Gastroesophageal sphincter (tissue), 3 donors: ENCODE results near the gene PEPD.

Source experiments
- CTCF ChIP-seq, 4 experiments: fragments of 200-600 bp in 2 of 4; fragments of 450-650 bp in 2 of 4; sonication (generic) in 1 of 4; IDR thresholded peaks; one replicate each; pipeline ENCODE4 v1.5.1; 2017 to 2019; ENCODE audit warnings: antibody characterized with exemption in 4 of 4, mild to moderate bottlenecking in 2 of 4, moderate library complexity in 2 of 4
- EP300 ChIP-seq: sonication (generic); formaldehyde crosslinking; IDR thresholded peaks from one replicate; pipeline ENCODE4 v1.6.1; 2017; ENCODE audit warnings: antibody characterized with exemption, mild to moderate bottlenecking
- POLR2A ChIP-seq, 2 donors: fragments of 450-650 bp; IDR thresholded peaks; one replicate each; pipeline ENCODE4 v1.6.1; 2017; ENCODE audit warnings: antibody characterized with exemption in 2 of 2, mild to moderate bottlenecking in 2 of 2, moderate library complexity in 1 of 2
- POLR2AphosphoS5 ChIP-seq: sonication (generic); formaldehyde crosslinking; IDR thresholded peaks from one replicate; pipeline ENCODE4 v1.6.1; 2017; ENCODE audit warnings: antibody characterized with exemption

DNA sequence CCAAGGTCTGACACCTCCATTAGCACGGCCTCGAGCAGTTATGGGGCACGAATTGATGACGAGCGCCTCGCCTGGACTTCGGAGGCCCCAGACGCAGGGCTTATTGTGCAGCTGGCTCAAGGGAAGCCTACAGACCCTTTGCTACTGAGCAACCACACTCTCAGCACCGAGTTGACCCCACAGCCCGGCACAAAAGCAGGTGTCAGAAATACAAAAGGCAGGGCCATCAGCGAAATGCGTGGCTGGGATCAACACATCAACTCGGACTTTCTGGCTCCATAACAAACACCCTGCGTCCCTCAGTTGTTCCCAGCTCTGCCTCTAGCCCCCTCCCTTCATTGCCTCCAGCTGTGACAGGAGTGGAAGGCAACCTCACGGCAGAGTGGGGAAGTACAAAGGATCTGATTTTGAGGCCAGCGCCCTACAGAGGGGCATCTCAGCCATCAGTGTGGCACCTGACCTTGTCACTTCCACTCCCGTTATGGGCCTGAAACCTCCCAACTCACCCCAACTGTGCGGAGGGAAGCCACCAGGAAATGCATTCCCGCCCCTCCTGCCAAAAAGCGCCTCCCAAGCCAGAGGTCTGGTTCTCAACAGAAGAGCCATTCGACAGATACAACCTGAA lies 18.0 kb downstream of the PEPD start:
- no peak for TF ChIP-seq POLR2A (IDR thresholded peaks at IDR 0.05)
- no peak for TF ChIP-seq CTCF (IDR thresholded peaks at IDR 0.05)
- TF ChIP-seq POLR2AphosphoS5: no peak
- no peak for TF ChIP-seq EP300
